Neutrophil (primary cell): Measurements from ENCODE around the gene ANO1.

ENCODE experiments used
- H3K27ac ChIP-seq: fragments of 200-600 bp; sonication (generic); 2 replicates; pipeline ENCODE4 v1.5.1; 2016; ENCODE audit warnings: mild to moderate bottlenecking, moderate library complexity
- H3K27me3 ChIP-seq: fragments of 200-600 bp; sonication (generic); 2 replicates; pipeline ENCODE4 v1.6.0; 2016; ENCODE audit warnings: mild to moderate bottlenecking
- H3K36me3 ChIP-seq: fragments of 200-600 bp; sonication (generic); 2 replicates; pipeline ENCODE4 v1.5.1; 2017
- H3K4me1 ChIP-seq, 2 experiments: fragments of 200-600 bp in 1 of 2; sonication (generic) in 1 of 2; 1 replicate in 1 of 2; 2 replicates in 1 of 2; pipeline versions ENCODE4 v1.5.1 to v1.6.1; 2013 to 2016; ENCODE audit warnings: low read depth in 1 of 2, low read length in 1 of 2, mild to moderate bottlenecking in 1 of 2, moderate library complexity in 1 of 2; ENCODE audit not compliant: control insufficient read depth in 1 of 2, insufficient read depth in 1 of 2
- H3K4me3 ChIP-seq, 2 experiments: fragments of 200-600 bp in 1 of 2; sonication (generic) in 1 of 2; 1 replicate in 1 of 2; 2 replicates in 1 of 2; pipeline ENCODE4 v1.5.1; 2013 to 2016; ENCODE audit warnings: low read depth in 1 of 2, low read length in 1 of 2, mild to moderate bottlenecking in 1 of 2, moderate library complexity in 1 of 2
- H3K9me3 ChIP-seq: fragments of 200-600 bp; sonication (generic); 2 replicates; pipeline ENCODE4 v1.5.1; 2016
- CTCF ChIP-seq: fragments of 200-600 bp; sonication (generic); IDR thresholded peaks from 2 replicates; pipeline ENCODE4 v1.5.1; 2016; ENCODE audit warnings: antibody characterized with exemption

The ANO1 gene

GRCh38 chr11:70113801-70114200 lies 35.7 kb downstream of the ANO1 start:
- no peaks in the 10 kb centered on the region for H3K36me3 ChIP-seq
- no peaks in the 10 kb centered on the region for H3K4me1 ChIP-seq
- H3K4me3 ChIP-seq, result no peak overlapping the region
- no peaks in the 10 kb centered on the region for H3K9me3 ChIP-seq
- no peak for TF ChIP-seq CTCF
- no peak overlapping the region for H3K27ac ChIP-seq
- peaks cover 13% of the 10 kb centered on the region for H3K27me3 ChIP-seq

DNA sequence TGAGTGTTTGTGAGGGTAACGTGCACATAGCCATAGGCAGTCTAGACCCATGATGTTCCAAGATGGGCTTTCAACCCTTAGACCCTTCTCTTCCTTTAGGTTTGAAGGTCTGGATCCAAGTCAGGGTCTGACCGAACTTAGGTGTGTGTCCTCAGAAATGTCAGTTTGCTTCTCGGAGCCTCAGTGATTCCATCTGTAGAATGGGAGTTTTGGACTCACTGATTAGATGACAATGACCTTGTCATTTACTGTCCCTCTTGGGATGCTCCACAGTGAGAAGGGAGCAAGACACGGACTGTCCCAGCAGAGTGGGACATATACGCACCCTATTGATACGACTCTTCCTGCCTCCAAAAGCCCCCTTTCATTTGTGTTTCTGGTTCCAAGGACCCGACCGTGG lies 37.7 kb downstream of the ANO1 start:
- Histone ChIP-seq H3K4me1 (no peaks in the 10 kb centered on the region), H3K27ac (no peak overlapping the region), H3K27me3 (peaks cover 13% of the 10 kb centered on the region), H3K9me3 (no peaks in the 10 kb centered on the region), H3K4me3 (no peak overlapping the region), H3K36me3 (no peaks in the 10 kb centered on the region)
- TF ChIP-seq CTCF, result no peak

GRCh38 chr11:70116386-70117065 lies 38.4 kb downstream of the ANO1 start:
- H3K4me3 ChIP-seq, result no peak overlapping the region
- no peaks in the 10 kb centered on the region for H3K9me3 ChIP-seq
- TF ChIP-seq CTCF, result no peak
- H3K36me3 ChIP-seq, result no peaks in the 10 kb centered on the region
- no peaks in the 10 kb centered on the region for H3K4me1 ChIP-seq
- H3K27me3 ChIP-seq, result peaks cover 7% of the 10 kb centered on the region
- H3K27ac ChIP-seq, result no peak overlapping the region

GRCh38 chr11:70117567-70118145 lies 39.5 kb downstream of the ANO1 start:
- Histone ChIP-seq H3K27me3 (no peaks in the 10 kb centered on the region), H3K4me1 (no peaks in the 10 kb centered on the region), H3K27ac (no peak overlapping the region), H3K4me3 (no peak overlapping the region), H3K9me3 (no peaks in the 10 kb centered on the region), H3K36me3 (no peaks in the 10 kb centered on the region)
- no peak for TF ChIP-seq CTCF

GRCh38 chr11:70118642-70119041 lies 40.5 kb downstream of the ANO1 start:
- Histone ChIP-seq H3K27ac (no peak overlapping the region), H3K4me3 (no peak overlapping the region), H3K36me3 (no peaks in the 10 kb centered on the region), H3K4me1 (no peaks in the 10 kb centered on the region), H3K9me3 (no peaks in the 10 kb centered on the region), H3K27me3 (peaks cover 10% of the 10 kb centered on the region)
- TF ChIP-seq CTCF, result no peak
